HG03442 (cell line): Measurements from ENCODE around the gene GAB1.

Experiments
- ATAC-seq: cut with Tn5 transposase; IDR thresholded peaks from one replicate; pipeline ENCODE4 v1.9.1; 2021; ENCODE audit warnings: mild to moderate bottlenecking, moderate library complexity; ENCODE audit not compliant: unreplicated experiment

Gene GAB1

GRCh38 chr4:143407888-143408287 is 71.2 kb downstream of the GAB1 start:
- ATAC-seq: no peak

DNA sequence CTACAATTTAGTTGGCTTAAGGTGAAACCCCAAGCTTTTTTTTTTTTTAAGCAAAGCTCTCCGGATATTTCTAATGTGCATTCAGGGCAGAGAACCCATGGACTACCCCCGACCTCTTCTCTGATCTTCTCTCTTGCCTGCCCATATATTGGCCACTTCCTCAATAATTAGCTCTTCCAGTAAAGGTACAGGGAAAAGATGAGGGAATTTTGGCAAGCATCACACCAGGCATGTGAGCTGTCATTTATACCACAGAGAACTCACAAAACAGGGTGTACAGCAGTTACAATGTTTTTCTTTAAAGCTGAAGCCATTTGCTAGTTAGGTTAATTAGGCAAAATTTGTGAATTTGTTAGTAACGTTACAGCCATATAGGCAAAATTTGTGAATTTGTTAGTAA is 73.3 kb downstream of the GAB1 start:
- no peak for ATAC-seq

DNA sequence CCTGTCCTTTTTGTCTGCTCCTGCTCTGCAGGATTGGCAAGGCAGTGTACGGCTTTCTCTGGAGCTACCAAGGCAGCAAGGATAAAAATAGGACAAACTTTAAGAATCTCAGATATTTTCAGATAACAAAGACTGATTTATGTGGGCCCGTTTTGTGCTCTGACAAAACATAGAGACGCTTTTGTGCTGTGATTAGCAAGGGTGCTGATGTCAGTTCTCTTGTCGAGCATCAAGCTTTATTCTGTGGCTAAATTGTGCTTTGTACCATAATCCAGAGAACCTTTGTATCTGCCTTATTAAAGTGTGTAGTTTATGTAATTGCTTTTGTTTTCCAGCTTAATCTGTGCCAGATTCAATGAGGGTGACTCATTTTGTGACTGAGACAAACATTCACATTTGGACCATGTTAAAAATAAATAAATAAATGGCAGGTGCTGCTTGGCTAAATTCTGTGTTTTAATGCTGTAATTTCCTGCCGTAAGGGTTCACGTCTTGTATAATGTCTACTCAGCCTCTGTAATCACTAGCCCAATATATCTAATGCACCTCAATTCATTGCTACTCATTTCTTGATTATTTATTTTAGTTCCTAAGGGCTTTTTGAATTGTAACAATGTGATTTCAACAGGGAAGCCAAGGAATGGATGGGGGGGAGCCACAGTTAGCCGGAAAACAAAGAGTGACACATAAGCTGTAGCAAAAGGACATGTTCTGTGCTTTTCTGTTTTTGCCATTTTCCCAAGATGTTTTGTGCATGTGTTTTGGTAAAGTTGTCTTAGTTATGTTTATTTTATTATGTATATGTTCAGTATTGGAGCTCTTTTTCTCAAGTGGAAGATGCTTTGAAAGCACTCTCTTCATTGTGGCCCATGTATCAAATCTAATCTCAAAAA is 75.1 kb downstream of the GAB1 start:
- ATAC-seq: no peak

DNA sequence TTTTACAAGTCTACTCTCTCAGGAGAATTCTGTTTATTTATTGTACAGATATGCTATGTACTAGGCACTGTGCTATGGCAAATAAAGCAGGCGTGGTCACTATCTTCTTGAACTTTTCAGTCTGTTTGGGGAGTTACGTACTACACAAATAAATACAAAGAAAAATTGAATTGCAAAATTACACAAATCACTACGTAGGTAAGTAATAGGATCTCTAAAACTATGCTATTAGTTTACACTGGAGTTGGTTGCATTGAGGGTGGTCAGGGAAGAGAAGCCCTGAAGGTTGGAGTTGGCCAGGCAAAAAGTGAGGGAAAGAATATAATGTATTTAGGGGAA is 75.7 kb downstream of the GAB1 start:
- no peak for ATAC-seq

DNA sequence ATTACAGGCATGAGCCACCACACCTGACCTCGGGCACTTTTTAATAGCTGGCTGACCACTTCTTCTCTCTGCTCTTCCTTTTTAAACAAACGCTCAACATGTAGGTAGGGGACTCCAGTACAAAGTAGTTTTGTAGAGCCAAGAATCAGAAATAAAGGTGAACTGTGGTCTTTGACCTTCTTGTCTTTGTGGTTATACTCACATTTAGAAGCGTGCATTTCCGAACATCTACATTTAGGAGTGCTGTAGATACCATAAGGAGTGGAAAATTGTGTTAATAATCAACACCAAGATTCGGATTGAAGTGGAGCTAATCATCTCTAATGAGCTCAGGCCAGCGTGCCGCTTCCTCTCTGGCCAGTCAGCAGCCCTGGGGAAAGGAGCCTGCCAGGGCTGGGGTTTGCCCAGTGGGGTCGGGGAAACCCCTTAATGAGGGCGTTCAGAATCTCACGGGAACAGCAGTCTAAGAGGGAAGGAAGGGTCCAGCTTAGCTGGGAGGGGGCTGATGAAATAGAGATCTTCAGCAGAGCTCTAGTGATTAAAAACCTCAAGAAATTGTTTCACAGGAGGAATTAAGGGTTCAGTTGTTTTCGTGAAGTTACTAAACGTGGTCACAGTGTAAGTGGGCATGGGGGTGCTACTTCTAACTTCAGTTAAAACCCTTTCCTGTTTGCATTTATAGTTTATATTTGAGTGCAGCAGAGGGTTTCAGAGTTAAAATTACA is 81.2 kb downstream of the GAB1 start:
- peak; percentile 92 for ATAC-seq

DNA sequence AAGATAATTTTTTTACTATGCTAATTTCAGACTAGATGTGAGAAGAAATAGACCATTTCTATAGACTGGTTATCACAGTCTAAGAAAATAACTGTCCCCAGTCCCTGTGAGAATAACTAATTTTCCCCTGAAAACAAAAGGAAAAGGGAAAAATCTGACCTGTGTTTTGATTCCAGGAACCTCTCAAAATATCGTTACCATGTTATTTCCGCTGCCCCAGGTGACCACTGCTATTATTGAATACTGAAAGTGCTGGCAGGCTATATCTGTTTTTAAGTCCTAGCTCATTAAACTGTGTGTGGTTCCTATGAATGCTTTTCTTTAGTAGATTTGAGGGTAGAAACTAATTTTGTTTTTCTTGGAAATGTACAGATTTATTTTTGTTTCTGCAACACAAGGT is 83.6 kb downstream of the GAB1 start:
- no peak for ATAC-seq

GRCh38 chr4:143421609-143422008 is 84.9 kb downstream of the GAB1 start:
- ATAC-seq: no peak

GRCh38 chr4:143424276-143424675 is 87.6 kb downstream of the GAB1 start:
- ATAC-seq: no peak

DNA sequence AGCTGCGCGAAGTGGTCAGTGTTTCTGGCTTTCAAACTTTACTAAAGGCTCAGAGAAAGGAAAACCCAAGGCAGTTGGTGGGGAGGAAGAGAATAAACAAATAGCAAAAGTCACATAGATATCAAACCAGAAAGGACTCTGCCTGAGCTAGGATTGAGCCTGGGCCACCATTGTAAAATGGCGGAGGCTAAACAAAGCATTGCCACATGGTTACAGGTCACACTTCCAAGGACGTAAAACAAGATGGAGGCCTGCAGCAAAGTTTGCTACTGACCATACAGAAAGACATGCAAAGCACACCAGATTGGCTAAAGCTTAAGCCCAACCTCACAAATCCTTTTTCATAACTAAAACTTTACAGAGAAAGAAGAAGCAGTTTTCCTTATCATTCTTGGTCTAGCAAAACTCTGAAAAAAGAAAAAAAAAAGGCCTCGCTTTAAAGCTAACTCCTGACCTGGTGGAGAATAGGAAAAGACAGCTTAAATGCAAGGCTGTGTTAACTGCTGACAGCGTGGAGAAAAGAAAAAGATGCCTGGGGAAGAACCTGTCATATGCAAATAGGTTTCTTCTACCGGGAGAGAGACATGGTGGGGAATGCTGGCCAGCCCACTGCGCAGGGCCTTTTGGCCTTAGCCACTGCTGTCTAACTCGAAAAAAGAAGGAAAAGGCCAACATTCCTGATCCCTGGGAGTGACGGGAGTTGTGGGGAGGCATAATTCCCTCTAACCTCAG is 95.0 kb downstream of the GAB1 start:
- ATAC-seq: no peak

DNA sequence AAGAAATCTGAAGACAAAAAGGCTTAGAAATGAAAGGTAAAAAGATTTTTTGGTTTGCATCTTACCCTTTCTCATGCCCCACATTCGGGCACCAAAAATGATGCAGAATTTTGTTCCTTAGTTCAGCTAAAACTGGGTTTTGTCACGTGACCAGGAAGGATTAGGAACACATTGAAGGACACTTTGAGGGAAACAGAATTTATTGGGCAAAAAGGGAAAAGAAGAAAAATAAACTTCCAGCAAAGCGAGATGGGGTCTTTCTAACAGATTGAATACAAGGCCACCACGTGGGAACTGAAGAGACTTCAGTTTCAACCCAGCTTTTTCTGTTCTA is 95.5 kb downstream of the GAB1 start:
- no peak for ATAC-seq

- ATAC-seq: no peak
Measured at GRCh38 chr4:143433231-143433630, 96.6 kb downstream of the GAB1 start.

- no peak for ATAC-seq
Measured at GRCh38 chr4:143435955-143436354, 99.3 kb downstream of the GAB1 start.

- ATAC-seq: no peak
Measured at GRCh38 chr4:143437476-143437875, 100.8 kb downstream of the GAB1 start.

- no peak for ATAC-seq
Measured at GRCh38 chr4:143437937-143438336, 101.3 kb downstream of the GAB1 start.

GRCh38 chr4:143438710-143439109 is 102.0 kb downstream of the GAB1 start:
- no peak for ATAC-seq

DNA sequence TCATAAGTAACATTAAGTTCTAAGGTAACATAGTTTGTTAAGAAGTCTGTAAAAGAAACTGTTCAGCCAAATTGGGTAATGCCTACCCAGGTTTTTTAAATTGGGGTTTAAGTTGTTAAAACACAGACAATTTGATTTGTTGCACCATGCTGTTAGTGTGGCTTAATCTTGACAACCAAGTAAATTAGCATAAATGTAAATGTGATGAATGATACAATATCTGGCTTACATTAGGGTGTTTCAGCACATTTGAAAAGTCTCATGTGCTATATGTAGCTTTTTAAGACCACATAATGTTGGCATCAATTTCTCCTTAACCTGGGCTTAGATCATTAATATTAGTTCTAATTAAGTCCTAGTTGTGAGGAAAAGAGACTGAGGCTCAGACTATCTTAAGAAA is 104.4 kb downstream of the GAB1 start:
- ATAC-seq: no peak

DNA sequence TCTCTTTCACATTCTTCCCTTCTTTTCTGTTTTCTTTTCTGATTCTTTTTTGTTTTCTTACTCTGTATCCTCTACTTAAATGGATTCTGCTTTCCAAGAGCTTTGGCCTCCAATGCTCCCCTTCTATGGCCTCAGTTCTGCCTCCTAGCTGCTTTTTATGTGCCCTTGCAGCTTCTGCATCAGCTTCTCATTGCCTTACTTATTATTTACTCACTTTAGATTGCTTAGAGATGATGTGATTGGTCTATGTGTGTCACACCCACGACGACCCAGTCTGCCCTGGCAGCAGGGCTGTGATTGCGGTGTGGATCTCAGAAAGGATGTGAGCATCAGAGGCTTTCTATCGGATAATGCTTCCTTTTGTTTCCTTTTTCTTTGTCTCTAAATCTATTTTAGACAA is 105.0 kb downstream of the GAB1 start:
- no peak for ATAC-seq

DNA sequence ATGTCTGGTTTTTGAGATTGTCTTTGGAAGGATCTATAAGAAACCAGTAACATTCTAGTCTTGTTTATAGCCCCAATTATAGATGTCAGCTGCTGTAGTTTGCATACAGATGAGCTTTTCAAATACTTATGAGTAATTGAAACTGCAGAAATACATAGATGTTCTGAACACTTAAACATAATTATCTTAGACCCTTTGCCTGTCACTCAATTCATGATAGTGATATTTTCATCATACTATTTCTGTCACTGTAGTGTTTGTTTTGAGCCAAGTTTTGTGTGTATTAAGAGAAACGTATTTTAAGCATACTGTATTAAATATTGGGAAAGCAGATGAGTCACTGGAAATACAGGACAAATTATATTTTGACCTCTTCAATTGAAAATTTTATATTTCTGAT is 107.1 kb downstream of the GAB1 start:
- ATAC-seq: no peak

DNA sequence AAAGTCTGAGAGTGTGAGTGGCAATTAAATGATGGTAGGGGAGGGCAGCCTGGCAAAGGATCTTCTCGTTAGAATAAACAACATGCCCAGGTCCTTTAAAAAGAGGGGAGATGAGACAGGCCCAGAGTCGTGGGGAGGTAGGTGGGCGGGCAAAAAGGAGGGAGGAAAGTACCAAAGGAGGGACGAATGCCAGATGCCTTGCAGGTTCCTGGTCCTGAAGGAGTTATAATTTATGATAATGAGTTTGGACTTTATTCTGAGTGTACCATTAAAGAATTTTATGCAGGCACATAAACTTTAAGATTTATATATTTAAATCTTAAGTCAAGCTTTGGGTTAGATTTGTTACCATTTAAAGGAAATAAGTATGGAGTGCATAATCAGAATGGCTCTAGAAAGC is 114.5 kb downstream of the GAB1 start:
- ATAC-seq: no peak

DNA sequence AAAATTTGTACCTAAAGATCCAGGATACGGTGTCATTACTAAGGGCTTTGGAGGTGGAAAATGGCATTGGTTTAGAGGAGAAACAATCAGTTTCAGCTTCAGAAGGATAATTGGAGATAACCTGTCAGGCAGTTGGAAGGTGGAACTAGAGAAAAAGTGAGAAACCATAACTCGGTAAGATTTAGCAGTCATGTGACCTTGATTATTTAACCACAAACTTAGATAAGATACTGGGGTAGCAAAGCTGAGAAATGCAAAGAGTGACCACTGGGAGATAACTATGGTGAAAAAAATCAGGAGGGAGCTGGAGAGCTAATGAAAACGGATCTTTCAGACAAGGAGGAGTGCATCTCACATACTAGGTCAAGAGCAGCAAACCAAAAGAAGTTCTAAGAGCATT is 118.5 kb downstream of the GAB1 start:
- ATAC-seq: no peak

DNA sequence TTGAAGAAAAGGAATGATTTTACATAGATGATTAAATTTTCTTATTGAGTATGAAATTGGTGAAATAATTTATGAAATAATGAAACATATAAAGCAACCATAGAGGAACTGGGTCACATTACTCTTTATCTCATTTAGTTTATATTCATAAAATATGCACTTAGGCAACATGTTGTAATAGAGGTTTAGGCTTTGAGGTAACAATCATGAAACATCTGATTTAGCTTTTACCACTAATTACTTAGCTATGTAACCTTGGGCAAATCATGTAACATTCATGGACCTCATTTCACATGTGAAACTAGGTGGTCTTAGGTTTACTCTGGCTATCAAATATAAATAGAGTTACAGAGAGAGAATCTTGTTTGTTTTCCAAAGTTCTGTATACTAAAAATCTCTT is 122.3 kb downstream of the GAB1 start:
- ATAC-seq: no peak
